Breast epithelium (tissue), 3 donors: ENCODE results near the gene ATP2B2.

ENCODE experiments used
- POLR2A ChIP-seq: fragments of 450-650 bp; IDR thresholded peaks from one replicate; pipeline ENCODE4 v1.6.1; 2016; ENCODE audit warnings: antibody characterized with exemption, mild to moderate bottlenecking, moderate library complexity
- POLR2AphosphoS5 ChIP-seq, 3 donors: sonication (generic); formaldehyde crosslinking; IDR thresholded peaks; one replicate each; pipeline ENCODE4 v1.6.1; 2017; ENCODE audit warnings: antibody characterized with exemption in 3 of 3
- TF ChIP-seq, protein P1 (sequence below), 3 donors: fragments of 450-650 bp; IDR thresholded peaks; one replicate each; pipeline ENCODE4 v1.5.1; 2016 to 2017; ENCODE audit warnings: antibody characterized with exemption in 3 of 3, mild to moderate bottlenecking in 3 of 3, moderate library complexity in 3 of 3

GRCh38 chr3:10523561-10523960 lies 18.2 kb upstream of the ATP2B2 start:
- TF ChIP-seq, protein P1, sequence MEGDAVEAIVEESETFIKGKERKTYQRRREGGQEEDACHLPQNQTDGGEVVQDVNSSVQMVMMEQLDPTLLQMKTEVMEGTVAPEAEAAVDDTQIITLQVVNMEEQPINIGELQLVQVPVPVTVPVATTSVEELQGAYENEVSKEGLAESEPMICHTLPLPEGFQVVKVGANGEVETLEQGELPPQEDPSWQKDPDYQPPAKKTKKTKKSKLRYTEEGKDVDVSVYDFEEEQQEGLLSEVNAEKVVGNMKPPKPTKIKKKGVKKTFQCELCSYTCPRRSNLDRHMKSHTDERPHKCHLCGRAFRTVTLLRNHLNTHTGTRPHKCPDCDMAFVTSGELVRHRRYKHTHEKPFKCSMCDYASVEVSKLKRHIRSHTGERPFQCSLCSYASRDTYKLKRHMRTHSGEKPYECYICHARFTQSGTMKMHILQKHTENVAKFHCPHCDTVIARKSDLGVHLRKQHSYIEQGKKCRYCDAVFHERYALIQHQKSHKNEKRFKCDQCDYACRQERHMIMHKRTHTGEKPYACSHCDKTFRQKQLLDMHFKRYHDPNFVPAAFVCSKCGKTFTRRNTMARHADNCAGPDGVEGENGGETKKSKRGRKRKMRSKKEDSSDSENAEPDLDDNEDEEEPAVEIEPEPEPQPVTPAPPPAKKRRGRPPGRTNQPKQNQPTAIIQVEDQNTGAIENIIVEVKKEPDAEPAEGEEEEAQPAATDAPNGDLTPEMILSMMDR (IDR thresholded peaks at IDR 0.05) = no peak
- TF ChIP-seq POLR2A (no peak), POLR2AphosphoS5 (IDR thresholded peaks at IDR 0.05) (no peak)
